ENCODE data around the gene EPS8L2.
A peak's percentile ranks its signal among the peaks of the same experiment; 100 is the strongest.

Gene EPS8L2

DNA sequence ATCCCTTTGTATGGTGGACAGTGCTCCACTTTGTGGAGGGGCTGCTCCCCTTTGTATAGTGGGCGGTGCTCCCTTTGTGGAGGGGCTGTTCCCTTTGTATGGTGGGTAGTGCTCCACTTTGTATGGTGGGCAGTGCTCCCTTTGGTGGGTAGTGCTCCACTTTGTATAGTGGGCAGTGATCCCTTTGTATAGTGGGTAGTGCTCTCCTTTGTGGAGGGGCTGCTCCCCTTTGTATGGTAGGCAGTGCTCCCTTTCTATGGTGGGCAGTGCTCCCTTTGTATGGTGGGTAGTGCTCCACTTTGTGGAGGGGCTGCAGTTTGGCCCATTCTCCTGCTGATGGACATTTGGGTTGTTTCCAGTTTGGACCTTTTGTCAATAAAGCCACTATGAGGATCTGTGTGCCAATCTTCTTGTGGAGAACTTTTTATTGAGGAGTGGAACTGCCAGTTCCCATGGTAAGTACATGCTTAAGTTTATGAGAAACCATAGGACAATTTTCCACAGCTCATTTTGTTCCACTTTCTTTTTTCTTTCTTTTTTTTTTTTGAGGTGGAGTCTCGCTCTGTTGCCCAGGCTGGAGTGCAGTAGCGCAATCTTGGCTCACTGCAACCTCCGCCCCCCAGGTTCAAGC lies 36.7 kb downstream of the EPS8L2 start:
- no peak for DNase-seq (ENCODE audit: low read depth, low spot score)

GRCh38 chr11:745428-745827 lies 39.4 kb downstream of the EPS8L2 start:
- H3K4me3 ChIP-seq (ENCODE audit: low read length), result no peak overlapping the region
- DNase-seq (ENCODE audit: low read depth, low spot score), result no peak

More for the DNA sequence above, 36.7 kb downstream of the EPS8L2 start:
- no peak overlapping the region for H3K4me3 ChIP-seq (ENCODE audit: low read length)

DNA sequence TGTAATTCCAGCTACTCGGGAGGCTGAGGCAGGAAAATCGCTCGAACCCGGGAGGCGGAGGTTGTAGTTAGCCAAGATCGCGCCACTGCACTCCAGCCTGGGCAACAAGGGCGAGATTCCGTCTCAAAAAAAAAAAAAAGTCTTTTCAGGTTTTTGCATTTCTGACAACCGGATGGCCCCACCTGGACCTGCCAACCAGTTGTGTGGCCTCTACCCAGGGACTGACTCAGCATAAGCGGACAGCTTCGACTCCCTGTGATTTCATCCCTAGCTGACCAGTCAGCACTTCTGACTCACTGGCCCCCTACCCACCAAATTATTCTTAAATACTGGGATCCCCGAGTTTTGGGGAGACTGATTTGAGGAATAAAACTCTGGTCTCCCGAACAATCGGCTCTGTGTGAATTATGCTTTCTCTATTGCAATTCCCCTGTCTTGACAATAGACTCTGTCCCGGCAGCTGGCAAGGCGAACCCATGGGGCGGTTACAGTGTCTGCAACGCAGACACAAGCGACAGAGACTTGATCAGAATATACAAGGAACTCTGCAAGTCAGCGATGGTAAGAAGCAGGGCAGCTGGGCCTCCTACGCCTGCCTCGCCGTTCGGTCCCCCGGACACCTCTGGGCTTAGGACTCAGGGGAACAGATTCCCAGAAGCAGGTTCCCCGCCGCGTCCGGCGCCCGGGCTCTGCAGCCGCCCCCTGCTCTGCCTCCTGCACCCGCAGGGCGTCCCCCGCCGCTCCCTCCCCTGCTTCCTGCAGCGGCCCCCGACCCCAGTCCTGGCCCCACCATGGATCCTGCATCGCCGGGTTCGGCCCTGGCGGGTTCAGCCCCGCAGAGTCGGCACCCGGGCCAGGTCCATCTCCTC lies 40.5 kb downstream of the EPS8L2 start:
- peak overlapping the region; percentile 86 for H3K4me3 ChIP-seq (ENCODE audit: low read length)
- DNase-seq (ENCODE audit: low read depth, low spot score), result peak; percentile 40

GRCh38 chr11:747158-748006 lies 41.4 kb downstream of the EPS8L2 start, which contains the start of gene TALDO1:
Gene TALDO1, plus strand, starts transcription at chr11:747464. Its CDS starts 18 bp downstream, at chr11:747482.
- peak within 1 kb of the TSS; percentile 86 for H3K4me3 ChIP-seq (ENCODE audit: low read length)

DNA sequence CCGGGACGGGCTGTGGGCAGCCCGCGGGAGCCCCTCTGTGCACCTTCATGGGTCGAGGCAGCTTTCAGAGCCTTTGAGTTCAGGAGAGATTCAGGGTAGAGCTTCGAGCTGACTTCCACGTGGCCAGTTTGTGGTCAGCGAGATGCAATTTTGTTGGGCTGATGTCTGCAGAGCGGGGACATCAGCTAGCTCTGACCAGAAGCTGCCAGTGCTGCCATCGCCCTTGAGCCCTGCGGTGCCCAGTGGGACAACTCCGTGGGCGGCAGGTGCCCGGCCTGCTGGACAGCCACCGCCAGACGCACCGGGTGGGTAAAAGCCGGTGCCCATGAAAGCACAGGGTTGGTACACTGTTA lies 42.0 kb downstream of the EPS8L2 start:
- H3K4me3 ChIP-seq (ENCODE audit: low read length), result peak overlapping the region; percentile 86
- no peak for DNase-seq (ENCODE audit: low read depth, low spot score)

More at GRCh38 chr11:747158-748006, 41.4 kb downstream of the EPS8L2 start, which contains the start of gene TALDO1:
- DNase-seq (ENCODE audit: low read depth, low spot score), result peak; percentile 51

DNA sequence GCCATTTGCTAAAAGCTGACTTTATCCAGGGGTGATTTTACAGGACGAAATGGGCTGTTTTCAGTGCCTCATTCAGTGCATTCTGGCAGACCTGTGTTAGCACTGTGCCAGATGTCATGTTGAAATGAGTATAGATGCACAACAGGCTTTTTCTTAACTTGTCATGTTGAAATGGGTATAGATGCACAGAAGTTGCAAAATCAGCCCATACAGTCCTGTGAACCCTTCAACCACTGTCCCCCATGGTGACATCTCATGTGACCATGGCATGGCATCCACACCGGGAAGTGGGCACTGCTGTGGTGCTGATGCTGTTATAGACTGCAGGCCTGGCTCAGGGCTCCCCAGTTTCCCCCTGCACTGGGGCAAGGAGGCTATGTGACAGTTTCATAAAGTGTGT lies 43.7 kb downstream of the EPS8L2 start:
- no peak for DNase-seq (ENCODE audit: low read depth, low spot score)
- H3K4me3 ChIP-seq (ENCODE audit: low read length), result no peak overlapping the region

- no peak overlapping the region for H3K4me3 ChIP-seq (ENCODE audit: low read length)
These were observed 54.2 kb downstream of the EPS8L2 start for GRCh38 chr11:760236-760635.

GRCh38 chr11:761526-762108 lies 55.6 kb downstream of the EPS8L2 start:
- H3K4me3 ChIP-seq (ENCODE audit: low read length), result no peak overlapping the region

More at GRCh38 chr11:760236-760635, 54.2 kb downstream of the EPS8L2 start:
- no peak for DNase-seq (ENCODE audit: low read depth, low spot score)

DNA sequence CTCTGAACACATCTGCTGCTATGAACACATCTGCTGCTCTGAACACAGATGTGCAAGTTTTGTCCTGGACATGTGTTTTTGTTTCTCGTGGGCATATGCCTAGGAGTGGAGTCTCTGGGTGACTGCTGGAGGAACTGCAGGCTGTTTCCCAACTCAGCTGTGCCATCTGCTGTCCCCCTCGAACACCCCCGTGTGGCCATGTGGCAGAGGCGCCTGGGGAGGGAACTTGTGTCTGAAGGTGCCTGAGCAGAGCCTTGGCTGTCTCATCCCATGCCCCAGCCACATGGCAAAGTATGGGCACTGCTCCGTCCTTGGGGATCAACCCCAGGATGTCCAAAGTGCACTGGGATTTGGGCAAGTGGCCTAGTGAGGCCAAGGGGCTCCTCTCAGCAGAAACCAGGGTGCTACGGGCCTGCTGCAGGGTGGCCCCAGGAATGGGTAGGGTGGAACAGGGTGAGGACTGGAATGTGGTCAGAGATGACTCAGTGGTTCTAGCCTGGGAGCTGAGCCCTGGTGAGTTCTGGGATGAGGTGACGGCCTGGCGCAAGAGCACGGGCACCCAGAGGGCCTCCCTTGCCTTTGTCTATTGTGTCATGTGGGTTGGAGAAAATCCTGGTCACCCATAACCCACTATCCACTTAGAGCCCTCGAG lies 56.5 kb downstream of the EPS8L2 start:
- H3K4me3 ChIP-seq (ENCODE audit: low read length), result no peak overlapping the region
- DNase-seq (ENCODE audit: low read depth, low spot score), result peak; percentile 45

More at GRCh38 chr11:761526-762108, 55.6 kb downstream of the EPS8L2 start:
- no peak for DNase-seq (ENCODE audit: low read depth, low spot score)

GRCh38 chr11:763073-763463 lies 57.0 kb downstream of the EPS8L2 start:
- no peak for DNase-seq (ENCODE audit: low read depth, low spot score)
- H3K4me3 ChIP-seq (ENCODE audit: low read length), result no peak overlapping the region

- no peak overlapping the region for H3K4me3 ChIP-seq (ENCODE audit: low read length)
- no peak for DNase-seq (ENCODE audit: low read depth, low spot score)
These were observed 57.7 kb downstream of the EPS8L2 start for GRCh38 chr11:763549-764321.

DNA sequence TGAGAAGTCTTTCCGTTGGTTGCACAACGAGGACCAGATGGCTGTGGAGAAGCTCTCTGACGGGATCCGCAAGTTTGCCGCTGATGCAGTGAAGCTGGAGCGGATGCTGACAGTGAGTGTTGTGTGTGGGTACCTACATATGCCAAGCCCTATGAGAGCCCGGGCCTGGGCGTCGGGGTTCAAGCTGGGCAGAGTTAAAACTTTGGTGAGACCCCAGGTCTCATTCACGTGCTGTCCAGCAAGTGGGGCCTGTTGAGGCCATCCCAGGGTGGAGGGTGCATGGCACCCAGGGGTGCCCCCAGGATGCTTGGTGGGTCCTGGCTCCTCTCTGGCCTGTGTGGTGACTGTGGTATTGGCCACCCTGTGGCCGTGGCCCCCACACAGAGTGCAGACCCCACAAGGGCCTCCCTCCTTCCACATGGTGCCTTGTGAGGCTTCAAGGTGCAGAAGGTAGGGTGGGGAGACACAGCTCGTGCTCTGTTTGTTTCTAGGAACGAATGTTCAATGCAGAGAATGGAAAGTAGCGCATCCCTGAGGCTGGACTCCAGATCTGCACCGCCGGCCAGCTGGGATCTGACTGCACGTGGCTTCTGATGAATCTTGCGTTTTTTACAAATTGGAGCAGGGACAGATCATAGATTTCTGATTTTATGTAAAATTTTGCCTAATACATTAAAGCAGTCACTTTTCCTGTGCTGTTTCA lies 58.4 kb downstream of the EPS8L2 start:
- DNase-seq (ENCODE audit: low read depth, low spot score), result no peak
- H3K4me3 ChIP-seq (ENCODE audit: low read length), result no peak overlapping the region

- no peak overlapping the region for H3K4me3 ChIP-seq (ENCODE audit: low read length)
- peak; percentile 50 for DNase-seq (ENCODE audit: low read depth, low spot score)
These were observed 59.2 kb downstream of the EPS8L2 start for GRCh38 chr11:765025-765801.

DNA sequence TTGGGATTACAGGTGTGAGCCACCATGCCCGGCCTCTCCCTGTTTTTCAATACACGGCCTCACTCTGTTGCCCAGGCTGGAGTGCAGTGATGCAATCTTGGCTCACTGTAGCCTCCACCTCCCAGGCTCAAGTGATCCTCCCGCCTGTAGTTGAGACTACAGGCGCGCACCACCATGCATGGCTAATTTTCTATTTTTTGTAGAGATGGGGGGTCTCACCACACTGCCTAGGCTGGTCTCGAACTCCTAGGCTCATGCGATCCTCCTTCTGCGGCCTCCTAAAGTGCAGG lies 59.7 kb downstream of the EPS8L2 start:
- no peak for DNase-seq (ENCODE audit: low read depth, low spot score)
- no peak overlapping the region for H3K4me3 ChIP-seq (ENCODE audit: low read length)

DNA sequence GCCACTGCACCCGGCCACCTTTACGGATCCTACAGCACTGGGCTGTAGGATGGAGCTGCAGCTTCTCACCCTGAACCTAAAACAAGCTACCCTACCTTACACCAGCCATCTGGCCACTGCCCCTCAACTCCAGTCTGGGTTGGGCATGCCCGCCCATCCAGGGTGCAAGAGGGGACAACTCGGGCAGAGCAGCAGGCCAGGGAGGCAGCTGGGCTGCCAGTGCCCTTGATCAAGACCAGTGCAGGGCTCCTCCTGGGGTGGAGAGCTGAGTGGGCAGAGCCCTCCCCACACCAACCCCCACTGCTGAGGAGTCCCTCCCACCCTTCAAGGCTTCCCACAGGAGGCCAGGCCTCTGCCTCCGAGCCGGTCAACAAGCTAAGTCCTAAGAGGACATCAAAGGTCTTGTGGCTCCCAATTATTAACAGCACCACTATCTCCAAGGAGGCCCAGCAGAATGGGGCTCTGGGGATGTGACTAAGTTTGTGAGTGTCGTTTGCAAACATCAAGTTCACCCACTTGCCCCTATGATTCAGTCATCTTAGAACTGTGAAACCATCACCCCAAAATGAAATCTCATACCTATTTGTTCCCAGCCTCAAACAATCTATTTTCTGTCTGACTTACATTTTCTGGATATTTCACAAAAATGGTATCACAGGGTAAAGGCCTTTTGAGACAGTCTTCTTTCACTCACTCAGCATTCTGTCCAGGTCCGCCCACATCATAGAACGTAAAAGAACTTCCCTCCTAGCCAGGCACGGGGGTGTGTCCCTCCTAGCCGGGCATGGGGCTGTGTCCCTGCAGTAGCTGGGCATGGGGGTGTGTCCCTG lies 60.3 kb downstream of the EPS8L2 start:
- no peak for DNase-seq (ENCODE audit: low read depth, low spot score)
- no peak overlapping the region for H3K4me3 ChIP-seq (ENCODE audit: low read length)

- no peak for DNase-seq (ENCODE audit: low read depth, low spot score)
These were observed 60.8 kb downstream of the EPS8L2 start for GRCh38 chr11:766936-767210.

More at GRCh38 chr11:766936-767210, 60.8 kb downstream of the EPS8L2 start:
- no peak overlapping the region for H3K4me3 ChIP-seq (ENCODE audit: low read length)

Measured in Jurkat, Clone E6-1 (cell line).